WTC11 (cell line): ENCODE measurements around the gene ARHGAP26. TPM values are rescaled to one million over a fixed set of nuclear protein-coding genes. Genes with fewer than 3 reads are reported as not detected.

Experiments used
- ATAC-seq: fragments of 200-7000 bp; cut with Tn5 transposase; 2 replicates; pipeline ENCODE4 v1.10.0; 2021; ENCODE audit warnings: mild to moderate bottlenecking, moderate library complexity
- CTCF ChIA-PET: fragments of 300-600 bp; sonication (Branson Sonifier 250); formaldehyde crosslinking; loops from one replicate; lab custom pipeline; 2021; ENCODE audit warnings: antibody characterized with exemption; lab: Charles Lee
- POLR2A ChIA-PET: fragments of 350-600 bp; sonication (Branson Sonifier 250); formaldehyde crosslinking; loops from one replicate; lab custom pipeline; 2021; ENCODE audit warnings: antibody characterized with exemption; lab: Charles Lee
- DNase-seq: peaks from one replicate; pipeline ENCODE4 v3.0.0; 2021; ENCODE audit warnings: low spot score
- H3K27ac Mint-ChIP-seq: 2 replicates; pipeline ENCODE4 v1.8.0; 2021; ENCODE audit warnings: mixed read lengths
- H3K27me3 Mint-ChIP-seq: 2 replicates; pipeline ENCODE4 v1.8.0; 2021; ENCODE audit warnings: low read depth, mild to moderate bottlenecking, moderate library complexity, mixed read lengths
- H3K36me3 Mint-ChIP-seq: 2 replicates; pipeline ENCODE4 v1.8.0; 2021; ENCODE audit warnings: mixed read lengths
- H3K4me1 Mint-ChIP-seq: 2 replicates; pipeline ENCODE4 v1.8.0; 2022; ENCODE audit warnings: mixed read lengths
- H3K4me3 Mint-ChIP-seq: 2 replicates; pipeline ENCODE4 v1.8.0; 2021; ENCODE audit warnings: mild to moderate bottlenecking, moderate library complexity, mixed read lengths
- H3K9me3 Mint-ChIP-seq: 2 replicates; pipeline ENCODE4 v1.8.0; 2021; ENCODE audit warnings: mixed read lengths
- AFF4 ChIP-seq: sonication (generic); formaldehyde crosslinking; IDR thresholded peaks from 2 replicates; pipeline ENCODE4 v1.8.1; 2023; ENCODE audit warnings: mild to moderate bottlenecking, missing genetic modification reagents, borderline replicate concordance
- ATF1 ChIP-seq: sonication (generic); formaldehyde crosslinking; IDR thresholded peaks from 2 replicates; pipeline ENCODE4 v1.8.1; 2023; ENCODE audit warnings: mild to moderate bottlenecking, moderate library complexity, missing genetic modification reagents
- ATF2 ChIP-seq: sonication (generic); formaldehyde crosslinking; IDR thresholded peaks from 2 replicates; pipeline ENCODE4 v1.8.1; 2022; ENCODE audit warnings: low read depth, missing genetic modification reagents, borderline replicate concordance
- ATF3 ChIP-seq: sonication (generic); formaldehyde crosslinking; conservative IDR thresholded peaks from 2 replicates; pipeline ENCODE4 v1.8.1; 2022; ENCODE audit warnings: mild to moderate bottlenecking, missing genetic modification reagents
- ATF6 ChIP-seq: sonication (generic); formaldehyde crosslinking; IDR thresholded peaks from 2 replicates; pipeline ENCODE4 v1.8.1; 2023; ENCODE audit warnings: mild to moderate bottlenecking, missing genetic modification reagents
- E2F1 ChIP-seq: sonication (generic); formaldehyde crosslinking; IDR thresholded peaks from 2 replicates; pipeline ENCODE4 v1.8.0; 2022; ENCODE audit warnings: mild to moderate bottlenecking, missing genetic modification reagents
- ELF4 ChIP-seq: sonication (generic); formaldehyde crosslinking; IDR thresholded peaks from 2 replicates; pipeline ENCODE4 v1.8.1; 2022; ENCODE audit warnings: low read depth, mild to moderate bottlenecking, moderate library complexity, missing genetic modification reagents
- ESRRA ChIP-seq: sonication (generic); formaldehyde crosslinking; IDR thresholded peaks from 2 replicates; pipeline ENCODE4 v1.8.1; 2022; ENCODE audit warnings: mild to moderate bottlenecking, missing genetic modification reagents, borderline replicate concordance
- FOXK1 ChIP-seq: sonication (generic); formaldehyde crosslinking; IDR thresholded peaks from 2 replicates; pipeline ENCODE4 v1.8.0; 2022; ENCODE audit warnings: mild to moderate bottlenecking, moderate library complexity, missing genetic modification reagents
- FOXP1 ChIP-seq: sonication (generic); formaldehyde crosslinking; IDR thresholded peaks from 2 replicates; pipeline ENCODE4 v1.8.0; 2022; ENCODE audit warnings: missing genetic modification reagents, mild to moderate bottlenecking, moderate library complexity, borderline replicate concordance
- MYBL2 ChIP-seq: sonication (generic); formaldehyde crosslinking; IDR thresholded peaks from 2 replicates; pipeline ENCODE4 v1.8.1; 2023; ENCODE audit warnings: mild to moderate bottlenecking, moderate library complexity, missing genetic modification reagents
- NFYB ChIP-seq: sonication (generic); formaldehyde crosslinking; conservative IDR thresholded peaks from 2 replicates; pipeline ENCODE4 v1.8.0; 2022; ENCODE audit warnings: low read depth, missing genetic modification reagents
- NR3C1 ChIP-seq: sonication (generic); formaldehyde crosslinking; conservative IDR thresholded peaks from 2 replicates; pipeline ENCODE4 v1.8.1; 2023; ENCODE audit warnings: low read depth, mild to moderate bottlenecking, missing genetic modification reagents
- USF1 ChIP-seq: sonication (generic); formaldehyde crosslinking; IDR thresholded peaks from 2 replicates; pipeline ENCODE4 v1.8.0; 2022; ENCODE audit warnings: mild to moderate bottlenecking, missing genetic modification reagents
- ZNF281 ChIP-seq: sonication (generic); formaldehyde crosslinking; IDR thresholded peaks from 2 replicates; pipeline ENCODE4 v1.8.0; 2023; ENCODE audit warnings: mild to moderate bottlenecking, missing genetic modification reagents
- ZNF396 ChIP-seq: fragments of 250-450 bp; sonication (Bioruptor Pico); IDR thresholded peaks from 2 replicates; pipeline ENCODE4 v1.8.0; 2021; ENCODE audit warnings: mild to moderate bottlenecking, moderate library complexity, borderline replicate concordance
- ZNF532 ChIP-seq: fragments of 250-450 bp; sonication (Bioruptor Pico); IDR thresholded peaks from 2 replicates; pipeline ENCODE4 v1.9.0; 2021; ENCODE audit warnings: mild to moderate bottlenecking, borderline replicate concordance
- total RNA-seq: library from RNA; stranded (reverse); gene quantifications from 3 replicates; pipeline ENCODE4 v1.2.3, GENCODE V29; 2021

Gene ARHGAP26
- total RNA-seq, 1 experiment from 2014 or later: 22.3 TPM

- TF ChIP-seq FOXP1: no peak
These were observed 234.4 kb downstream of the ARHGAP26 start (continued) for GRCh38 chr5:143004361-143005145.

- H3K4me1 Mint-ChIP-seq: peaks cover 24% of the 10 kb centered on the region
- ChIA-PET CTCF (no interaction called here), POLR2A (interaction anchor here (0.7 kb wide), 1 partner anchor 95 kb away, joined by 5 read pairs; no protein-coding TSS in a partner anchor)
- ATAC-seq (no peak), DNase-seq (no peak)
- H3K9me3 Mint-ChIP-seq: no peaks in the 10 kb centered on the region
- no peak overlapping the region for H3K4me3 Mint-ChIP-seq
- no peaks in the 10 kb centered on the region for H3K36me3 Mint-ChIP-seq
- no peaks in the 10 kb centered on the region for H3K27me3 Mint-ChIP-seq
- no peak overlapping the region for H3K27ac Mint-ChIP-seq
- TF ChIP-seq ESRRA: no peak
- no peak for TF ChIP-seq ATF3
- TF ChIP-seq ATF6 (CRISPR knock-in tag): no peak
- TF ChIP-seq ZNF396 (CRISPR knock-in tag): no peak
- TF ChIP-seq ZNF281: no peak
- TF ChIP-seq ATF2 (CRISPR knock-in tag): no peak
- no peak for TF ChIP-seq FOXK1
- no peak for TF ChIP-seq ATF1
- TF ChIP-seq E2F1: no peak
- no peak for TF ChIP-seq NFYB (CRISPR knock-in tag)
- no peak for TF ChIP-seq ZNF532
- no peak for TF ChIP-seq ELF4 (CRISPR knock-in tag)
- TF ChIP-seq USF1 (CRISPR knock-in tag): no peak
- TF ChIP-seq NR3C1 (CRISPR knock-in tag): no peak
- TF ChIP-seq AFF4 (CRISPR knock-in tag): no peak
- no peak for TF ChIP-seq MYBL2 (CRISPR knock-in tag)
These were observed 236.3 kb downstream of the ARHGAP26 start for GRCh38 chr5:143006501-143006900.
